ENCODE measurements around the gene RUBCN. TPM values are rescaled to one million over a fixed set of nuclear protein-coding genes. Genes with fewer than 3 reads are reported as not detected.

Gene RUBCN
- total RNA-seq, 4 donors from 2014 or later, result 29.1 to 50.2 (median 40.7) TPM

DNA sequence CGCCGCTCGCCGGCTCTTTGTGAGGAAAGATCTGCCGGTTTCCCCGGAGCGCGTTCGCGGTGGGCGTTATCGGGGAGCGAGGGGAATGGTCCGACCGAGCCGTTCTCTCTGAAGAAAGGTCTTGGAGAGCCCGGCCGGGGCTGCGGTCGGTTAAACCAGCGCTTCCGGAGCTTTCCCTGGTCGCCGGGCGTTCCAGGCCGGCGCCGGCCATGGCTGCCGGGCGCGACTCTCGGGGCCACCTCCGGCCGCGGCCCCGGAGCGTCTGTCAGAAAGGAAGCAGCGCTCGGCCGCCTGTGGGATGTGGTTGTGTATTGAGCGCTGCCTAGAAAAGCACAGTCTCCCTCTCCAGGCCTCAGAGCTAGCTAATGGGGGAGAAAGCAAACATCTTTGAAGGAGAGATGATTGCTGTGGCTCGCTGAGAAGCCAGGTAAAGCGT lies 13.7 kb upstream of the RUBCN start:
- DNase-seq (ENCODE audit: low spot score in 2 of 2), result peak; percentile 47 to 91
- WGBS, 2 donors, result 0 to 1% methylated on average over 12 to 27 of the region's 43 CpGs
- intact Hi-C loops (cut with DNase I; ENCODE audit: low total_unique reads), result no loop called here
- H3K4me3 ChIP-seq (ENCODE audit: low read depth, poor library complexity, severe bottlenecking), result peak overlapping the region; percentile 72
- no peak for TF ChIP-seq POLR2A (IDR thresholded peaks at IDR 0.05)
- TF ChIP-seq, protein P1, sequence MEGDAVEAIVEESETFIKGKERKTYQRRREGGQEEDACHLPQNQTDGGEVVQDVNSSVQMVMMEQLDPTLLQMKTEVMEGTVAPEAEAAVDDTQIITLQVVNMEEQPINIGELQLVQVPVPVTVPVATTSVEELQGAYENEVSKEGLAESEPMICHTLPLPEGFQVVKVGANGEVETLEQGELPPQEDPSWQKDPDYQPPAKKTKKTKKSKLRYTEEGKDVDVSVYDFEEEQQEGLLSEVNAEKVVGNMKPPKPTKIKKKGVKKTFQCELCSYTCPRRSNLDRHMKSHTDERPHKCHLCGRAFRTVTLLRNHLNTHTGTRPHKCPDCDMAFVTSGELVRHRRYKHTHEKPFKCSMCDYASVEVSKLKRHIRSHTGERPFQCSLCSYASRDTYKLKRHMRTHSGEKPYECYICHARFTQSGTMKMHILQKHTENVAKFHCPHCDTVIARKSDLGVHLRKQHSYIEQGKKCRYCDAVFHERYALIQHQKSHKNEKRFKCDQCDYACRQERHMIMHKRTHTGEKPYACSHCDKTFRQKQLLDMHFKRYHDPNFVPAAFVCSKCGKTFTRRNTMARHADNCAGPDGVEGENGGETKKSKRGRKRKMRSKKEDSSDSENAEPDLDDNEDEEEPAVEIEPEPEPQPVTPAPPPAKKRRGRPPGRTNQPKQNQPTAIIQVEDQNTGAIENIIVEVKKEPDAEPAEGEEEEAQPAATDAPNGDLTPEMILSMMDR (IDR thresholded peaks at IDR 0.05), result no peak

DNA sequence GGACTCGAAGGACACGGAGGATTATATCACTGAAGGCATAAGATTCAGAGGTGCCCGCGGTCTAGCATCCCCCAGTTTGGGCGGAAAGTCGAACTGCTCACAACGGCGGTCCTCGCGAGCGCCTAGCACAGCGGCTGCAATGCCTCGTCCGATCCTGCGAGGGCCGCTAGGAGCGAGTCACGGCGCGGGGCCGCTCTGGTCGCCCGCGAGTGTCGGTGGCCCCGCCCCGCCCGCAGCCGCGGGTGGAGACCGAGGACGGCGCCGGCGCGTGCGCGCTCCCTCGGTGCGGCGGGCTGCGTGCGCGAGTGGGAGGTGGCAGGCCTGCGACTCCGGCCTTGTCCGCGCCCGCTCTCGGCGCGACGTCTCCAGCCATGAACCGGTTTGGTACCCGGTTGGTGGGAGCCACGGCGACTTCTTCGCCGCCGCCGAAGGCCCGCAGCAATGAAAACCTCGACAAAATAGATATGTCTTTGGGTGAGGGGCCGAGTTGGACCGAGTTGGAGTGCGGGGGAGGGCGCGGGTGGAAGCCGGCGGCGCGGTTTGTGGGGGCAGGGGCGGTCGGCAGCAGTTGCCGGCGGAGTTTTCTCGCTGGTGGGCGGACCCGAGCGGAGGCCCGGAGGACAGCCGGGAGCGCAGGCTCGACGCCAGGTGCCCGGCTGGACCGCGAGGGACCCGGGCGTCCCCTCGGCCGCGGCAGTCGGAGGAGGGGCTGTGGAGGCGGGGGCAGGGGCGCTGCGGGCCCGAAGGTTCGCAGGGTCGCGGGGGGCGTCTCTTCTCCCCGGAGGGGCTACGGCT lies 13.1 kb upstream of the RUBCN start, which contains the start of gene FYTTD1:
Gene FYTTD1, plus strand, starts transcription at position 283 of the 795 bp plus-strand sequence. Its CDS starts 89 bp downstream, at position 372.
- peak; percentile 84 to 98 for DNase-seq (ENCODE audit: low spot score in 2 of 2)
- TF ChIP-seq, protein P1 (IDR thresholded peaks at IDR 0.05), result no peak
- TF ChIP-seq POLR2A (IDR thresholded peaks at IDR 0.05), result peak in 1 of 2 donors; percentile 21
- peak within 1 kb of the TSS; percentile 72 for H3K4me3 ChIP-seq (ENCODE audit: low read depth, poor library complexity, severe bottlenecking)
- 0% methylated on average over 15 to 72 of the region's 104 CpGs for WGBS, 2 donors
- intact Hi-C loops (cut with DNase I; ENCODE audit: low total_unique reads), result no loop called here

DNA sequence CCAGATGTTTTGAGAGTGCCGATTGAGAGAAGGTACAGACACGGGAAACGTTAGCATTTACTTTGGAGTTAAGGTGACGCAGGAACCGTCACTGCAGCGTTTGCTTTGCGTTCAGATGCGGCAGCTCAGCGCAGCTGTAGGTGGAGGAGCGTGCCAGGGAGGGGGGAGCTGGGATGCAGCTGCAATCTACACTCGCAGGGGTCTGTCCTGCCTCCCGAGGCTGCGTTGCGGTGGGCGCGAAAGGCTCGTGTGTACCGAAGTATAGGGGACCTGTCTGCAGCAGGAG lies 12.6 kb upstream of the RUBCN start:
- intact Hi-C loops (cut with DNase I; ENCODE audit: low total_unique reads), result no loop called here
- WGBS, 2 donors, result 0 to 1% methylated on average over 13 to 18 of the region's 18 CpGs
- TF ChIP-seq POLR2A (IDR thresholded peaks at IDR 0.05), result no peak
- TF ChIP-seq, protein P1 (IDR thresholded peaks at IDR 0.05), result no peak
- no peak for DNase-seq (ENCODE audit: low spot score in 2 of 2)
- peak overlapping the region; percentile 72 for H3K4me3 ChIP-seq (ENCODE audit: low read depth, poor library complexity, severe bottlenecking)

DNA sequence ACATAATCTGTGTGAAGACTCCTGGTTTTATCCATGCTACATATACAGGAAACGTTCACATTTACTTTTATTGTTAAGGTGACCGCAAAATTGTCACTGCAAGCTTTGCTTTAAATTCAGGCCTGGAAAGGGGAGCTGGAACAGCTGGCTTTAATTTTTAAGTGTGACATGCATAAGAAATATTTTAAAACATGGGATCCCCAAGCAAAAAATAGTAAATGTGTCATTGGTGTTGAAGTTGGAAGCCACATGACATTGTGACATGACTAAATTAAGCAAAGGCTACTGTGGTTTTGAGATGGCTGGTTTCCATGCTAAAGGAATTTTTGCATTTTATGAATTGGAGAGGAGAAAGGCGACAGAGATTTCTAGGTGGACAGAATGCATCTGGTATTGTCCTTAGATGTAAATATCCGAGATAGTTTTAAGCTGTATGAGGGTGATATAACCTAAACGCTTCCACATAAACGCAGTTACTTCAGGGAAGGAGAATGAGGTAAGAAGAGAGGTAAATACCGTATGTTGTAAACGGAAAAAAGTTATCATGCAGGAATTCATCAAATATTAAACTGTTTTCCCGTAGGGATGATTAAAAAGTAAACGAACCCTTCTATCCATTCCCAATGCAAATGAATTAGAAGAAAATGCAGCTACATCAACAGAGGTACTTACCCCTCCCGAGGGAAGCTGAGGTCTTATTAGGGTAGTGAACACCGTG lies 12.1 kb upstream of the RUBCN start:
- TF ChIP-seq POLR2A (IDR thresholded peaks at IDR 0.05), result no peak
- TF ChIP-seq, protein P1 (IDR thresholded peaks at IDR 0.05), result no peak
- 21 to 24% methylated on average over 12 of the region's 12 CpGs for WGBS, 2 donors
- no peak for DNase-seq (ENCODE audit: low spot score in 2 of 2)
- peak overlapping the region; percentile 72 for H3K4me3 ChIP-seq (ENCODE audit: low read depth, poor library complexity, severe bottlenecking)
- intact Hi-C loops (cut with DNase I; ENCODE audit: low total_unique reads), result no loop called here

DNA sequence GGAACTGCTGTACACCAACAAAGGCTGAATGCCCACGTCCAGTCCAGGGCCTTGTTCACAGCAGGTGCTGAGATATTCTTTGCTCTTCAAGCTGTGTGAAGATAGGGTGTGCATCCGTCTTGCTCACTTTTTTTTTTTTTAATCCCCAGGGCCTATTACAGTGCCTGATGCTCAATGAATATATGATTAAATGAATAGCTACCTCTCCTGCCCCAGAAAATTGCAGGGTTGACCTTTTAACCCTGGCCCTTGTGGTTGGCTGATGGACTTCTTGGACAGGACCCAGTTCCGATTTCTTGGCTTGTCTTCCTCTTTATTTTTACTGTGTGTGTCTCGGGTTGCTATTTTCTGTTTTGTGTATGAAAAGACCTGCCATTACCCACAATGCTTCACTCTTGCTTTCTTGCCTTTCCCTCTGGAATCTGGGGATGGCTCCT lies 10.1 kb upstream of the RUBCN start:
- H3K4me3 ChIP-seq (ENCODE audit: low read depth, poor library complexity, severe bottlenecking), result no peak overlapping the region
- TF ChIP-seq, protein P1 (IDR thresholded peaks at IDR 0.05), result no peak
- TF ChIP-seq POLR2A (IDR thresholded peaks at IDR 0.05), result no peak
- intact Hi-C loops (cut with DNase I; ENCODE audit: low total_unique reads), result no loop called here
- DNase-seq (ENCODE audit: low spot score in 2 of 2), result no peak
- 68 to 80% methylated on average over 4 of the region's 4 CpGs for WGBS, 2 donors
